GM21737 (cell line): Measurements from ENCODE around the gene WNT3A.

Experiments
- ATAC-seq: cut with Tn5 transposase; IDR thresholded peaks from one replicate; pipeline ENCODE4 v1.9.1; 2021; ENCODE audit warnings: mild to moderate bottlenecking, moderate library complexity; ENCODE audit not compliant: unreplicated experiment

The WNT3A gene

GRCh38 chr1:228096416-228097332, 89.9 kb downstream of the WNT3A start:
- ATAC-seq = no peak

DNA sequence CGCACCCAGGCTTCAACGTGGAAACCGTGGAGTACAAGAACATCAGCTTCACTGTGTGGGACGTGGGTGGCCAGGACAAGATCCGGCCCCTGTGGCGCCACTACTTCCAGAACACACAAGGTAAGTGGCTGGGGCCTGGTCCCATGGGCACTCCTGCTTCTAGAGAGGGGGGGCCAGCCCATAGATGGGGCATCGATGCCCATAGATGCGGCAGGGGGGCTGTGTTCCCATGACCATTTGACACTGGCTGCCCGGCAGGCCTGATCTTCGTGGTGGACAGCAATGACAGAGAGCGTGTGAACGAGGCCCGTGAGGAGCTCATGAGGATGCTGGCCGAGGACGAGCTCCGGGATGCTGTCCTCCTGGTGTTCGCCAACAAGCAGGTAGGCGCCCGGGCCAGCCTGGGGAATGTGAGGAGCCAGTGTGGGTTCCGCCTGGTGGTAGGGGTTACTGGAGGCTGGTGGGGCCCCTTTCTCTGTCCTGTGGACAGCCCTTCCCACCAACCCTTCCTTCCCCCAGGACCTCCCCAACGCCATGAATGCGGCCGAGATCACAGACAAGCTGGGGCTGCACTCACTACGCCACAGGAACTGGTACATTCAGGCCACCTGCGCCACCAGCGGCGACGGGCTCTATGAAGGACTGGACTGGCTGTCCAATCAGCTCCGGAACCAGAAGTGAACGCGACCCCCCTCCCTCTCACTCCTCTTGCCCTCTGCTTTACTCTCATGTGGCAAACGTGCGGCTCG, 90.7 kb downstream of the WNT3A start:
- no peak for ATAC-seq

DNA sequence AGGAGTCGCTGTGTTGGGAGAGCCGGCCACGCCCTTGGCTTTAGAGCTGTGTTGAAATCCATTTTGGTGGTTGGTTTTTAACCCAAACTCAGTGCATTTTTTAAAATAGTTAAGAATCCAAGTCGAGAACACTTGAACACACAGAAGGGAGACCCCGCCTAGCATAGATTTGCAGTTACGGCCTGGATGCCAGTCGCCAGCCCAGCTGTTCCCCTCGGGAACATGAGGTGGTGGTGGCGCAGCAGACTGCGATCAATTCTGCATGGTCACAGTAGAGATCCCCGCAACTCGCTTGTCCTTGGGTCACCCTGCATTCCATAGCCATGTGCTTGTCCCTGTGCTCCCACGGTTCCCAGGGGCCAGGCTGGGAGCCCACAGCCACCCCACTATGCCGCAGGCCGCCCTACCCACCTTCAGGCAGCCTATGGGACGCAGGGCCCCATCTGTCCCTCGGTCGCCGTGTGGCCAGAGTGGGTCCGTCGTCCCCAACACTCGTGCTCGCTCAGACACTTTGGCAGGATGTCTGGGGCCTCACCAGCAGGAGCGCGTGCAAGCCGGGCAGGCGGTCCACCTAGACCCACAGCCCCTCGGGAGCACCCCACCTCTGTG, 91.6 kb downstream of the WNT3A start:
- no peak for ATAC-seq

DNA sequence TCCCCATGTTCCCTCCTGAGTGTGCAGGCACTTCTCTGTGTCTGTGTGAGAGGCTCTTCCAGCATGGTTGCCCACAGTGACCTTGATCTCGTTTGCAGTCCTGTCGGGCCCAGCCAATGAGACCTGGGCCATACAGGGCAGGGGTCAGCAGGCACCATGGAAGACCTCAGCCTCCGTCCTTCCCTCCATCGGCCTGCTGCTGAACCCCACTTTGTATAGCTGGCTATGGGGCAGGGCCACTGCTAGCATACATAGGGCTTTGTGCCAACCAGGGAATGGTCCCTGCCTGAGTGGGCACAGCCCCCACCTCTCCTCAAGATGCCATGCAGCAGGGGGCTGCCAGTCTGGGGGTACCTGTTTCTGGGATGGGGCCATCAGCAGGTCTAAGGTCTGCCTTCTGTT, 92.5 kb downstream of the WNT3A start:
- ATAC-seq = no peak

- ATAC-seq = no peak
These were observed 94.2 kb downstream of the WNT3A start for GRCh38 chr1:228100822-228101613.

- no peak for ATAC-seq
These were observed 94.8 kb downstream of the WNT3A start for GRCh38 chr1:228101614-228101993.

- ATAC-seq = peak; percentile 28
These were observed 95.4 kb downstream of the WNT3A start for GRCh38 chr1:228101994-228102790.

DNA sequence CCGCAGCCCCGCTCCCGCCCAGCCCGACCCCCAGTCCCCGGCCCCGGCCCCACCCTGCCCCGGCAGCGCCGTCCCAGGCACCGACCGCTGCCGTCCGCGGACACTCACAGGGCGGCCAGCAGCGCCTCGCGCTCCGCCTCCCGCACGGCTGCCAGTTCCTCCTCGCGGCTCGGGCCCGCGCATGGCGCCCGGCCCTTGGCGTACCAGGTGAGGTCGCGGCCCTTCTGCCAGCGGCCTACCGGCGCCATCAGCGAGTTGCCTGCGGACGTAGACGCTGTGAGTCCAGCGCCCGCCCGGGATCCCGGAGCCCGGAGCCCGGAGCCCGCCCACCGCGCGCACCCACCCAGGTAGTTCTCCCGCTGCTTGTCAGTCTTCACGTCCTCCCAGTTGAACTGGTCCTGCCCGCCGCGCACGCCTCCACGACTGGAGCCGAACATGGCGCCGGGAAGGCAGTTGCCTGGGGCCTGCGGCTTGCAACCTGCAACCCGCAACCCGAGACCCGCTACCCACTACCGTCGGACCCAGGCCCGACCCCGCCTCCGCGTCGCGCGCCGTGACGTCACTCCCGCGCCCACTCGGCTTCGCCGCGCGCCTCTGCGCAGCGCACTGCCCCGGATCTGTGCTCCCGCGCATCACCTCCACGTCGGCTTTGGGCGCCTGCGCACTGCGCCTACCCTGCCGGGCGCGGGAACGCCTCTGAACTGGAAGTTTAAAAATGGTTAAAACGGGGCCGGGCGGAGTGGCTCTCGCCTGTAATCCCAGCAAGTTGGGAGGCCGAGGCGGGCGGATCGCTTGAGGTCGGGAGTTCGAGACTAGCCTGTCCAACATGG, 96.2 kb downstream of the WNT3A start, which contains the start of gene C1orf35:
Gene C1orf35, minus strand, starts transcription at position 535 of the 830 bp plus-strand sequence. Its CDS starts 98 bp downstream, at position 437.
- ATAC-seq = peak; percentile 61

DNA sequence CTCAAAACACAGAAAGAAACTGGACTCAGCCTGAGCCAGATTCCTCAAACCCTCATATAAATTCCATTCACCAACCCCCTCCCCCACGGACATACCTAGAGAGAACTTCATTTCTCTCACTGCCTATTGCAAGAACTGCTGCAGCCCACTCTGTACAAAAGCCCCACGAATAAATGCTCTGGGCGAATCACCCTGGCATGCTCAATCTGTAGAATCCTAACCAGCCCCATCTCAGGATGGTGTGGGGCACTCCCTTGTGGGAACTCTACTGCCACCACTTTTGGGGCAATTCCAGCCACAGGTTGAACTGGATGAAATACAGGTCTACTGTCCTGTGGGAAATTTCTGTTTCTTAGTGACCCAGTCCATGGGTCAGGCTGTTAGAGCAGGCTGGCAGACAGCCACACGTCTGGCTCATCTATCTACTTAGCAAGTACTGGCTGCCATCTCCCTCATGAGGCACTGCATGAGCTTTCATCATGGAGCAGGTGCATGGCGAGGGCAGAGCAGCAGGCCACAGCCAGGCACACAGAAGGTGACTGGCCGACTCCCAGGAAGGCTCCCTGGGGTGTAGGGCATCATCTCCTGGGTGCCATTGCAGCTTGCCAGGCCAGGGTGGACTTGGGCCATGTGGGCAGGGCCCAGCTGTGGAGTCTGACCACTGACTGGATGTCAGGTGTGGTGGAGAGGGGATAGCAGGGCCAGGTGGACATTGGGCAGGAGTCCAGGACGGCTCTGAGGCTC, 97.9 kb downstream of the WNT3A start:
- ATAC-seq = no peak

DNA sequence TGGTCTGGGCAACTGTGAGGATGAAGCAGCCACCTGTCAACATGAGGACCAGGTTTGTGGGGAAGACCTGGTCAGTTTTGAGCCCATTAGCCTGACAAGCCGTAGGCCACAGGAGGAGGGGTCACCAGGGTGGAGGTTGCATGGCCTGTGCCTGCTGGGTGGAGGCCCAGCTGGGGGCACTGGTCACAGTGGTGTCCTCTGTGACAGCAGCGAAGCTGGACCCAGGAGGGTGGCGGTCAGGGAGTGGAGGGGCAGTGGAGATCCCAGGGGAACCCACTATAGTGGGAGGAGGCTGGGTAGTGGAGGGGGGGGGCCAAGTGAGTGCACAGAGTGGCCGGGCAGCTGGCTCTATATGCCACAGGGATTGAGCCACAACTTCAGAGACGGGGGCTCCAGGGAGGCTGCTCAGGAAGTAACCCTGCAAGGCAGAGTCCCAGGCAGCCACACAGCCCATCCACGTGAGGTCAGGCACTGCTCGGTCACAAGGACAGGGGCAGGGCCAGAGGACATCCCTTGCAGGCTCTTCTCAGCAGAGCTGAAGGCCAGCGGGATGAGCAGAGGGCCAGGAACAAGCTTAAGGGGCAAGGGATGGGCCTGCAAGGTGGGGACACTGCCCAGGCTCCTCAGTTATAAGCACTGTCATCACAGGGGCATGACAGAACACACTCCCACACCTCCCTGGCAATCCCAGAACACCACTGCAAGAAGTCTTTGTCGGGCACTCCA, 98.6 kb downstream of the WNT3A start:
- ATAC-seq = no peak

DNA sequence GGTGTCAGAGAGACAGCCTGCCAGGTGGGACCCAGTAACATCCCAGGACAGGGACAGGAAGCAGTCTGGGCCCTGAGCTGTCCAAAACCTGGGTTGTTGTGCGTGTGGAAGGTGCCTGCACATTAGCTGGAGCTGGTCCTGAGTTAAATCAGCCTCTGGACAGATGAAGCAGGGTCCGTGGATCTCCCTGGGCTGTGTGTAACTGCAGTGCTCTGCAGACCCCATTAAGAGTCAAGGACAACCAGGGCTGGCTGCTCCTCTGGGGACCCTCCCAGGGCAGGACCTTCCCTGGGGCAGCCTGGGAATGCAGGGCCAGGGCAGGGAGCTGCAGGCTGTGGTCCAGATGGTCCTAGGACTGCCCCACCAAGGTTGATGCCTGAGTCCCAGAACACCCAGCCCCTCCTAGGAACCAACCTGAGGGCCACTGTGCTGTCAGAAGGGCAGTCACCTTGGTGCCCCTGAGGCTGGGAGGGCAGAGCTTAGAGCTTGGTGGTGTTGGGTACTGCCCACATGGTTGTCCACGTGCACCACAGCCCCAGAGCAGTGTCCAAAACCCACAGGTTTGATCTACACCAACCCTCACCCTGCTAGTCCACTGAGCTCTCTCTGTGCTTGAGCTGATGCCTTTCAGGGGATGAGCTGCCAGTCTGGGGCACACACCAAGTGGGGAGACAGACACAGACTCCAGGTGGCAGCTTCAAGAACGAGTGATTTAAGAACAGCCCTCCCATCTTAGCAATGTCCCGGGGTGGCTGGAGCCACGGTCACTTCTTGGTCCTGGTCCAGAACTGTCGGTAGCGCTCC, 99.4 kb downstream of the WNT3A start:
- ATAC-seq = no peak

DNA sequence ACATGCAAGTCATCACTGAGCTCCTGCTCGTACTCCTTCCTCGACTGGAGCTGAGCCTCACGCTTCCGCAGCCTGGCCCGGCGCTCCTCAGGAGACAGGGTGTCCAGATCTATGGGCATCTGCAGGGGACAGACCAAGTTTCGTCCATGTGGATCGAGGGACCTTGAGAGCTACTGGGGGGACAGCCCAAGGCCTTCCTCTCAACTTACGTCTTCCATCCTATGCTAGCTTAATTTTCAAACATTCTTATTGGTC, 99.9 kb downstream of the WNT3A start:
- ATAC-seq = no peak

DNA sequence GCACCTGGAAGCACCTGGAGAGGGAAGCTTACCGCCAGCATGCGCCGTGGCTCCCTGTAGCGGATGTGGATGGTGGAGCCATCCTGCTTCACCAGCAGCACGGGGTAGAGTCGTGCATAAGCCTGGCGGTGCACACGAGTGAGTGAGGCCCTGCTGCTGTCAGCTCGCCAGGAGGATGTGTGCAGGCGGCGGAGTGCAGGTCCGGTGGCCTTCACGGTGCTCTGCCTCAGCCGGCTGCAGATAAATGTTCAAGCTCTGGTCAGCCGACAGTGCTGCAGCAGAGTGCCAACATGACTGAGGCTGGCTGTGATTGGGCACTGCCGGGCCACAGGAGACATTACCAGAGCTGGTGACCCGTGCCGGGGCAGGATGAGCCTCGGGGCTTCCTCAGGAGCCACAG, 100.8 kb downstream of the WNT3A start:
- ATAC-seq = no peak

GRCh38 chr1:228108055-228108690, 101.4 kb downstream of the WNT3A start:
- no peak for ATAC-seq

- no peak for ATAC-seq
These were observed 101.9 kb downstream of the WNT3A start for GRCh38 chr1:228108742-228109072.

GRCh38 chr1:228109073-228109961, 102.5 kb downstream of the WNT3A start, which contains the start of gene MRPL55:
TSS of gene MRPL55 (minus strand) at chr1:228109299. CDS start at chr1:228108260, 1,039 bp downstream.
- peak; percentile 80 for ATAC-seq
